ENCODE results near the gene OTUD3.

- no peak for TF ChIP-seq CTCF (conservative IDR thresholded peaks at IDR 0.05)
- no peak for TF ChIP-seq EZH2 (IDR thresholded peaks at IDR 0.05; ENCODE audit: low read depth)
These were observed 3.6 kb downstream of the OTUD3 start for GRCh38 chr1:19885821-19886220.

All from PC-9 (cell line).